HG02571 (cell line): Measurements from ENCODE around the gene TMEM131.
A peak's percentile ranks its signal among the peaks of the same experiment; 100 is the strongest.

Experiments
- ATAC-seq: cut with Tn5 transposase; IDR thresholded peaks from one replicate; pipeline ENCODE4 v1.9.1; 2021; ENCODE audit warnings: mild to moderate bottlenecking, moderate library complexity; ENCODE audit not compliant: unreplicated experiment

TMEM131 gene

GRCh38 chr2:97992836-97993825 is 2.6 kb downstream of the TMEM131 start:
- no peak for ATAC-seq

- ATAC-seq, result no peak
These were observed 4.5 kb downstream of the TMEM131 start for GRCh38 chr2:97991081-97991856.

- ATAC-seq, result no peak
These were observed 7.0 kb downstream of the TMEM131 start for GRCh38 chr2:97988722-97989121.

- ATAC-seq, result no peak
These were observed 9.8 kb downstream of the TMEM131 start for GRCh38 chr2:97985998-97986397.

GRCh38 chr2:97983698-97984097 is 12.1 kb downstream of the TMEM131 start:
- ATAC-seq, result no peak

GRCh38 chr2:97983134-97983533 is 12.6 kb downstream of the TMEM131 start:
- no peak for ATAC-seq

GRCh38 chr2:97982621-97983020 is 13.1 kb downstream of the TMEM131 start:
- no peak for ATAC-seq

- no peak for ATAC-seq
These were observed 13.8 kb downstream of the TMEM131 start for GRCh38 chr2:97981961-97982360.

GRCh38 chr2:97979904-97980303 is 15.8 kb downstream of the TMEM131 start:
- ATAC-seq, result no peak

- no peak for ATAC-seq
These were observed 21.3 kb downstream of the TMEM131 start for GRCh38 chr2:97974471-97974870.

- ATAC-seq, result no peak
These were observed 25.3 kb downstream of the TMEM131 start for GRCh38 chr2:97970293-97971060.

- ATAC-seq, result no peak
These were observed 26.4 kb downstream of the TMEM131 start for GRCh38 chr2:97969081-97970067.

GRCh38 chr2:97967931-97968627 is 27.7 kb downstream of the TMEM131 start:
- no peak for ATAC-seq

GRCh38 chr2:97967216-97967592 is 28.5 kb downstream of the TMEM131 start:
- no peak for ATAC-seq

GRCh38 chr2:97966545-97967215 is 29.1 kb downstream of the TMEM131 start:
- ATAC-seq, result peak; percentile 63

- no peak for ATAC-seq
These were observed 30.6 kb downstream of the TMEM131 start for GRCh38 chr2:97965116-97965515.

GRCh38 chr2:97963880-97964279 is 31.9 kb downstream of the TMEM131 start:
- ATAC-seq, result no peak

- no peak for ATAC-seq
These were observed 32.7 kb downstream of the TMEM131 start for GRCh38 chr2:97963079-97963406.

- no peak for ATAC-seq
These were observed 34.2 kb downstream of the TMEM131 start for GRCh38 chr2:97961534-97961933.
